Left cardiac atrium (tissue), 4 donors: ENCODE data around the gene SULT2B1. TPM values are rescaled to one million over a fixed set of nuclear protein-coding genes. Genes with fewer than 3 reads are reported as not detected.

Source experiments
- ATAC-seq, 2 donors: fragments of 200-7000 bp; cut with Tn5 transposase; one replicate each; pipeline ENCODE4 v1.9.1; 2020; ENCODE audit warnings: mild to moderate bottlenecking in 2 of 2, moderate library complexity in 2 of 2
- DNase-seq: peaks from one replicate; pipeline ENCODE4 v3.0.0-alpha.2; 2020
- intact Hi-C, 2 donors: fragments of 100-400 bp; cut with DNase I; formaldehyde crosslinking; loops; one replicate each; pipeline versions ENCODE4 v1.14.1 to v1.15.1; 2022 to 2023
- total RNA-seq, 2 donors: library from RNA; stranded (reverse); fragmentation: NEBNext Ultra II Directional; extraction: Animal tissue kit (Norgen Biotek cat#: 25700); gene quantifications; one replicate each; pipeline ENCODE4 v1.2.1, GENCODE V29; 2021
- donor health status: DM: no; HTN: yes; CAD: no.
- donor health status: DM: no; HTN: yes; CAD: no; lungs with severe emphysema.
- donor health status: DM: yes; HTN: yes; CAD: no.
- donor health status: Dilated cardiomyopathy.

Gene SULT2B1
- total RNA-seq, 2 donors from 2014 or later, result 0.39 to 0.71 TPM

DNA sequence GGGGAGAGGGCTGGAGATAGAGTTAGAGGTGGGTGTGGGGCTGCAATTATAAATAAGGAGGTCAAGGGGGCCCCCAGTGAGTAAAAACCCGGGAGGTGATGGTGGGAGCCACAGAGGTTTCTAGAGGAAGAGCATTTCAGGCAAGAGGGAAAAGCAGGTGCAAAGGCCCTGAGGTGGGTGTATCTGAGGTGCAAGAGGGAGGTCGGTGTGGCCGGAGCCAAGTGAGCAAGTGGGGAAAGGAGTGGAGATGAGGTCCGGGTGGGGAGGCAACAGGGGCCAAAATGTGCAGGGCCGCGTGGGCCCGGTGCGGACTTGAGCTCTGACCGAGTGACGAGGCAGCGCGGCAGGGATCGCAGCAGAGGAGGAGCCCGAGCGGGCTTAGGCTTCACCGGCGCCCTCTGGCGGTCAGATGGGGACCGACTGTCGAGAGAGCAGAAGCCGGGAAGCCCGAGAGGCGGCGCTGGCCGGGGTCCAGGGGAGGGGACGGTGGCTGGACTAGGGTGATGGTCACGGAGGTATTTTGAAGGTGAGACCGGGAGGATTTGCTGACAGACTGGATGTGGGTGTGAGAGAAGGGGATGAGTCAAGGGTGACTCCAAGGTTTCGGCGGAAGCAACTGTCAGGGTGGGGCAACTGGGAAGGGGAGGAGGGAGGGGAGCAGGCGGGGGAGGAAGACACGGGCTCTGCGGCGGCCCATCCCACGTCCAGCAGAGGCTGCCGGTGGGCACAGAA is 36.9 kb downstream of the SULT2B1 start:
- DNase-seq (peak; percentile 95), ATAC-seq (peak; percentile 83 to 91)
- intact Hi-C loops, result loop anchor here (5.0 to 10.0 kb wide), 3 partner anchors 102 to 324 kb away; partner anchors contain the start of gene EMP3 (in 1 of the 2)

DNA sequence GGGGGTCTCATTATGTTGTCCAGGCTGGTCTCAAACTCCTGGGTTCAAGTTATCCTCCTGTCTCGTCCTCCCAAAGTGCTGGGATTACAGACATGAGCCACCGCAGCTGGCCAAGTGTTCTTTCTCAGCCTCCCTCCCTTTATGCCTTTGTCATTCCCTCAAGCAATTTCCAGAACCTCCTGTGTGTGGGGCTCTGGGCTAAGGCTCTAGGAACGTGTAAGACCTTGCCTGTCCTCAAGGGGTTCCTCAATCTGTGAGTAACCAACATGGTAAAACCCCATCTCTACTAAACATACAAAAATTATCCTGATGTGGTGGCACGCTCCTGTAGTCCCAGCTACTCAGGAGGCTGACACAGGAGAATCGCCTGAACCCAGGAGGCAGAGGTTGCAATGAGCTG is 39.0 kb downstream of the SULT2B1 start:
- ATAC-seq (no peak), DNase-seq (no peak)
- intact Hi-C loops, result no loop called here

DNA sequence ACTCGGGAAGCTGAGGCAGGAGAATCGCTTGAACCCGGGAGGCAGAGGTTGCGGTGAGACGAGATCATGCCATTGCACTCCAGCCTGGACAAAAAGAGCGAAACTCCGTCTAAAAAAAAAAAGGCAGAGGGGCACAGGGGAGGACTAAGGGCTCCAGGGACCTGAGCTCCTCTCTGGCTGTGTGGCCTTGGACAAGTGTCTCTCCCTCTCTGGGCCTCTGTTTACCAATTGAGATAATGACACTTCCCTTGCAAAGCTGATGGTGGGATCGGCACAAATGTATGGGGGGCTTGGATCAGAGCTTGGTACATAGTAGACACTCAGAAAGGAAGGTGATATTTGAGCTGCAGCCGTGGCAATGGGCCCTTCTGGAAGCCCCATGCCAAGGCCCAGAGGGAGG is 43.2 kb downstream of the SULT2B1 start:
- DNase-seq (no peak), ATAC-seq (no peak)
- intact Hi-C loops, result no loop called here

DNA sequence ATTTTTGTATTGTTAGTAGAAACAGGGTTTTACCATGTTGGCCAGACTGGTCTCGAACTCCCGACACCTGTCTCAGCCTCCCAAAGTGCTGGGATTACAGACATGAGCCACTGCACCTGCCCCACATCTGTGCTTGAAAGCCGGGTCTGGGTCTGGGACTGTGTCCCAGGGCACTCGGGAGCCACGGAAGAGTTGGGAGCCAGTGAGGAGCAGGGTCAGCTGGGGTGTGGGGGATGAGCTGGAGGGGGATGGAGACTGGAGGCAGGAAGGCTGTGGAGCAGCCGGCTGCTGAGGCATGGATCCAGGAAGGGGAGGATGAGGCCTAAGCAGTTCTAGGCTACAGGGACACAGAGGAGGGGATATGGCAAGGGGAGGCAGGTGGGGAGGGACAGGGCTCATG is 43.9 kb downstream of the SULT2B1 start:
- intact Hi-C loops, result no loop called here
- no peak for ATAC-seq
- DNase-seq, result no peak

DNA sequence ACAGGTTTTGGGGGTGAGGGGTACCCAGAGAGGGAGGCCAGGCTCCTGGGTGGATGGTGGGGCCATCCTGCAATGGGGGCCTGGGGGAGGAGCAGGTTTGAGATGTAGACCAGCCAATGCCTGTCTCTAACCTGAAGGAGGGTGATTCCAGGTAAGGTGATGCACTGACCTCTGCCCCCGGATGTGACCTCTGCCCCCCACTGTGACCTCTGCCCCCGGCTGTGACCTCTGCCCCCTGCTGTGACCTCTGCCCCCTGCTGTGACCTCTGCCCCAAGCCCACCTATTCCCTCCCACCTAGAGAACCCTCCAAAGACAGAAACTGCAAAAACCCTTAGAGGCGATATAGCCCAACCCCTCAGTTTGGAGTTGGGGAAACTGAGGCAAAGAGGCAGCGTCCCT is 44.3 kb downstream of the SULT2B1 start:
- intact Hi-C loops, result no loop called here
- ATAC-seq, result no peak
- DNase-seq, result no peak

DNA sequence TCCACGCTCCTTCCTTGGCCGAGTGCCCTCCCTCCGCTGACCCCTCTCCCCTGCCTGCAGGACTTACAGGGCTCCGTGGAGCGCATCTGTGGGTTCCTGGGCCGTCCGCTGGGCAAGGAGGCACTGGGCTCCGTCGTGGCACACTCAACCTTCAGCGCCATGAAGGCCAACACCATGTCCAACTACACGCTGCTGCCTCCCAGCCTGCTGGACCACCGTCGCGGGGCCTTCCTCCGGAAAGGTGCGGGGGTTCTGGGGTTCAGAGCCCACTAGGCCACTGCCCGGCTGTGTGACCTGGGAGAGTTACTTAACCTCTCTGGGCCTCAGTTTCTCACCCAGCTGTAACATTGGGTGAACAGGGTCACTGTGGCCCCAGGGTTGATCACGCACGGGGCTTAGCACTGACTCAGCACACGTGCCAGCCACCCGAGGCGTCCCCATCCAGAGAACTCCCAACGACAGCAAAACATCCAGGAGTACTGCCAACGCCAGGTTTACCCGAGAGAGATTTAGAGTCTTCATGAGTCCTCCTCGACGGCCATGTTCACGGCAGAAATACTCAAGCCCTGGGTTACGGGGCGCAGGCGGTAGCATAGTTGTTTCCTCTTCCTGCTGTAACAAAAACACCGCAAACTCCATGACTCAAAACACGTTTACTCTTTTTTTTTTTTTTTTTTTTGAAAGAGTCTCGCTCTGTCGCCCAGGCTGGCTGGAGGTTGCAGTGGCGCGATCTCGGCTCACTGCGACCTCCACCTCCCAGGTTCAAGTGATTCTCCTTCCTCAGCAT is 44.9 kb downstream of the SULT2B1 start:
- intact Hi-C loops, result no loop called here
- ATAC-seq (no peak), DNase-seq (no peak)

DNA sequence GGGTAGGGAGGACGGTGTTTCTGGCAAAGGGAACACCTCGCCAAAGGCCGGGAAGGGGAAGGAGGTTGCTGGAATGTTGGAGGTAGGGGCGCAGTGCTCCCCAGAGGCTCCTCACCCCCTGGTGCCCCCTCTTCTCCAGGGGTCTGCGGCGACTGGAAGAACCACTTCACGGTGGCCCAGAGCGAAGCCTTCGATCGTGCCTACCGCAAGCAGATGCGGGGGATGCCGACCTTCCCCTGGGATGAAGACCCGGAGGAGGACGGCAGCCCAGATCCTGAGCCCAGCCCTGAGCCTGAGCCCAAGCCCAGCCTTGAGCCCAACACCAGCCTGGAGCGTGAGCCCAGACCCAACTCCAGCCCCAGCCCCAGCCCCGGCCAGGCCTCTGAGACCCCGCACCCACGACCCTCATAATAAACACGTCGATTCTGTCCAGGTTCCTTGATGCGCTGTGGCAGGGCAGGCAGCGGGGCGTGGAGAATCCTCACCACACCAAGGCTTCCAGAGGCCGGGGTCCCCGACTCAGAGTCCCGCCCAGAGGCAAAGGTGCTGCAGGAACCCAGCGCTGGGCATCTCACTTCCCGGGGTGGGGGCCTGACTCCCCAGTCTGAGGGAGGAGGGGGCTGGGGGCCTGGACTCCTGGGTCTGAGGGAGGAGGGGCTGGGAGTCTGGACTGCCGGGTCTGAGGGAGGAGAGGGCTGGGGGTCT is 47.2 kb downstream of the SULT2B1 start:
- ATAC-seq (no peak), DNase-seq (no peak)
- intact Hi-C loops, result no loop called here

DNA sequence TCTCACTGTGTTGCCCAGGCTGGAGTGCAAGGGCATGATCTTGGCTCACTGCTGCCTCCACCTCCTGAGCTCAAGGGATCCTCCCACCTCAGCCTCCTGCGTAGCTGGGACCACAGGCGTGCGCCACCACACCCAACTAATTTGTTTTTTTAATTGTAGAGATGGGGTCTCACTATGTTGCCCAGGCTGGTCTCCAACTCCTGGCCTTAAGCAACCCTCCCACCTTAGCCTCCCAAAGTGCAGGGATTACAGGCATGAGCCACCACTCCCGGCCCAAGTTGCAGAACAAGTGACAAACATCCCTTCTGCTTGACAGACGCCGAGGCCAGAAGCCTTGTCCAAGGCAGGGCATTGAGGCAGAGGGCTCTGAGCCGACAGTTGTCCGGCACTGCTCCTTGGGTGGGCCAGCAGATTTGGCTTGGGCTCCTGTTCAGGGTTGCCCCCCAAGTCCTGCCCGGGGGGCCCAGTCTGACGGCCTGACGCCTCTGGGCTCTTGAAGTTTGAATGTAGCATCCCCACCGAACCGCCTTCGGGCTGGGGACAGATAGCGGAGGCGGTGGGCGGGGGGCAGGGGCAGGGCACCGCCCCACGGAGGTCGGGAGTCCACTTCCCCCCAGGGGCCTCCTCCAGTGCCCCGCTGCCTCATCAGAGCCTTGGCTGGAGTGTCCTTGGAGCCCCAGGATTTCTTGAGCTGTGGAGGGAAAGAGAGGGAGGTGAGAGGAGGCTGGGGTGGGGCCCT is 48.9 kb downstream of the SULT2B1 start:
- intact Hi-C loops, result no loop called here
- DNase-seq (no peak), ATAC-seq (no peak)

DNA sequence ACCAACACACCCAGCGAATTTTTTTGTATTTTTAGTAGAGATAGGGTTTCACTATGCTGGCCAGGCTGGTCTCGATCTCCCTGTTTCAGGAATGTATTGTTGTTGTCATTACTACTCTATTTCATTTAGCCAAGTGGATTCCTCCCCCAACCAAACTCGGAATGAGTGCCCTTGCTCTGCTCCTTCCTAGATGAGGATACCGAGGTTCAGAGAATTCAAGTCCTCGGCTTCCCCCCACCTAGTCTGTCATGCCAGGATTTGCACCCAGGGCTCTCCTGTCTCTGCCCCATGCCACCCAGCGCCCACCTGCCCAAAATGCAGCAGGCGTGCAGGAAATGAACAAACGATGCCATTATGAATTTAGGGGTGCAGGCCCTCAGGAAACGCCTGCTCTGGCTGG is 51.0 kb downstream of the SULT2B1 start:
- intact Hi-C loops, result no loop called here
- ATAC-seq, result no peak

DNA sequence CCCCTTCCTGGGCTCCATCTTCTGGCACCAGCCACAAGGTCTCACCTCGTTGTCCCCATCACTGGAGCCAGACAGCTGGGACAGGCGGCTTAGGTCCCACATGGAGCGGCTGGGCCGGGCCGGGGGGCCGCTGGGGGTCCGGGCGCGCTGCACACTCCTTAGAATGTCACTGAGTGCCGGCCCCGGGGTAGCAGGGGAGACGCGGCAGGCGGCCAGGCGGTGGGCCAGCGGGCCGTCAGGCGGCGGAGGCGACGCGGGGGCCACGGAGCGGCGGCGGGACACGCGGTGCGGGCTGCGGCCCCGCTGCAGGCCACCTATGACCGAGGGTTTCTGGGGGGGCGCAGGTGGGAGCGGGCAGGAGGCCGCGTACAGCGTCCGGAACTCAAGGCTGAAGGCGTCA is 51.5 kb downstream of the SULT2B1 start:
- DNase-seq, result no peak
- no peak for ATAC-seq
- intact Hi-C loops, result no loop called here

More for the DNA sequence above, 51.0 kb downstream of the SULT2B1 start:
- DNase-seq, result no peak

DNA sequence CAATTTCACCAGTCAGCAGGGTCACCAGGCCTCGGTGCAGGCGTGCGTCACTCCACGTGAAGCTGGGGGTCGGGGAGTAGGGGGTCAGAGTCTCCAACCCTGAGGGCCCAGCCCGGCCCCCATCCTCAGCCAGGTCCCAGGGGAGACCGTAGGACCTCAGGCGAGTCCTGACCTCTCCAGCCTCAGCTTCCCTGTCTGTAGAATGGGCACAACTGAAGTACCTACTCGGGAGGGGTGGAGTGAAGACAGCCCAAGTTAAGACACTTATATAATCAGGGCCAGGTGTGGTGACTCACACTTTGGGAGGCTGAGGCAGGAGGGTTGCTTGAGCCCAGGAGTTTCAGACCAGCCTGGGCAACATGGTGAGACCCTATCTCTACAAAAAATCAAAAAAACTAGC is 51.9 kb downstream of the SULT2B1 start:
- ATAC-seq (no peak), DNase-seq (no peak)
- intact Hi-C loops, result no loop called here

DNA sequence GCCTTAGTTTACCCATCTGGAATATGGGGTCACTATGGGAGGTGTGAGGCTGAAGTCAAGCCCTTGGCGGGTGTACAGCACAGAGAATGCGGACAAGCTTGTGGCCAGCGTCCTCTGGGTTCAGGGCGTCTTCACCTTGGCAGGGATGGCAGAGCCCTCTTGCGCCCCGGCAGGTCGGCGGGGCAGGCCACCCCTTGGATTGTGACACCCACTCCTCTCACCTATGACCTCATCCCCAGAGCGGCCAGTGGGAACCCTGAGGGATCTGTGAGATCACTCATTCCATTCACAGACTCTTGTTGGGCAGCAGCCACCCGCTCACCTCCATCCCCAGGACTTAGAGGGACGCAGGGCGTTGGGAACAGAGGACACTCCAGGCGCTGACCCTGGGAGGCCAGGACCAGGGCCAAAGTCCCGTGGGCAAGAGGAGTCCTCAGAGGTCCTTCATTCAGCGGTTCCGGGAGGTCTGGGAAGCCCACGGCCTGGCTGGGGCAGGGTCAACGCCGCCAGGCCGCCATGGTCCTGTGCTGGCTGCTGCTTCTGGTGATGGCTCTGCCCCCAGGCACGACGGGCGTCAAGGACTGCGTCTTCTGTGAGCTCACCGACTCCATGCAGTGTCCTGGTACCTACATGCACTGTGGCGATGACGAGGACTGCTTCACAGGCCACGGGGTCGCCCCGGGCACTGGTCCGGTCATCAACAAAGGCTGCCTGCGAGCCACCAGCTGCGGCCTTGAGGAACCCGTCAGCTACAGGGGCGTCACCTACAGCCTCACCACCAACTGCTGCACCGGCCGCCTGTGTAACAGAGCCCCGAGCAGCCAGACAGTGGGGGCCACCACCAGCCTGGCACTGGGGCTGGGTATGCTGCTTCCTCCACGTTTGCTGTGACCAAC is 54.7 kb downstream of the SULT2B1 start, which contains the start of gene SPACA4:
Gene SPACA4, plus strand, starts transcription at position 280 of the 896 bp plus-strand sequence. Its CDS starts 237 bp downstream, at position 517.
- intact Hi-C loops, result no loop called here
- DNase-seq (no peak), ATAC-seq (no peak)

DNA sequence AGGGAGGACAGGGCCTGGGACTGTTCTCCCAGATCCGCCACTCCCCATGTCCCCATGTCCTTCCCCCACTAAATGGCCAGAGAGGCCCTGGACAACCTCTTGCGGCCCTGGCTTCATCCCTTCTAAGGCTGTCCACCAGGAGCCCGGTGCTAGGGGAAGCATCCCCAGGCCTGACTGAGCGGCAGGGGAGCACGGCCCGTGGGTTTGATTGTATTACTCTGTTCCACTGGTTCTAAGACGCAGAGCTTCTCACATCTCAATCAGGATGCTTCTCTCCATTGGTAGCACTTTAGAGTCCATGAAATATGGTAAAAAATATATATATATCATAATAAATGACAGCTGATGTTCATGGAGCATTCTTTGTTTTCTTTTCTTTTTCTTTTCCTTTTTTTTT is 55.4 kb downstream of the SULT2B1 start:
- DNase-seq (no peak), ATAC-seq (no peak)
- intact Hi-C loops, result no loop called here

DNA sequence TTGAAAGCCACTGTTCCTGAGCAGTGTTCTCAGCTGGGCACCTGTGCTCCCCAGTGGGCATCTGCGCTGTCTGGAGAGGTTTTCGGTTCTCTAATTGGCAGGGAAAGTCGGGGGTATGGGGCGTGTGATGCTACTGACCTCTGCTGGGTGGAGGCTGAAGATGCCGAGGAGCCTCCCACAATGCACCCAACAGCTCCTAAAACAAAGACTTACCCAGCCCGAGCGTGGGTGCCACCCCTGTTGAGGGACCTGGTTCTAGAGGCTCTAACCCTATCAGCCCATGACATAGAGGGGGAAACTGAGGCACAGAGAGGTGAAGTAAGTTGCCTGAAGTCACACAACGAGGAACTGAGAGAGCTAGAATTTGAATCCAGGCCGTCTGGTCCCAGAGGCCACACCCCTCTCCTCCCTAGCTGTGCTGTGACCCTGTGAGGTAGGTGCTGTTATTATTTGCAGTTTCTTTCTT is 56.9 kb downstream of the SULT2B1 start:
- DNase-seq (no peak), ATAC-seq (peak in 1 of 2 donors; percentile 40)
- intact Hi-C loops, result no loop called here

DNA sequence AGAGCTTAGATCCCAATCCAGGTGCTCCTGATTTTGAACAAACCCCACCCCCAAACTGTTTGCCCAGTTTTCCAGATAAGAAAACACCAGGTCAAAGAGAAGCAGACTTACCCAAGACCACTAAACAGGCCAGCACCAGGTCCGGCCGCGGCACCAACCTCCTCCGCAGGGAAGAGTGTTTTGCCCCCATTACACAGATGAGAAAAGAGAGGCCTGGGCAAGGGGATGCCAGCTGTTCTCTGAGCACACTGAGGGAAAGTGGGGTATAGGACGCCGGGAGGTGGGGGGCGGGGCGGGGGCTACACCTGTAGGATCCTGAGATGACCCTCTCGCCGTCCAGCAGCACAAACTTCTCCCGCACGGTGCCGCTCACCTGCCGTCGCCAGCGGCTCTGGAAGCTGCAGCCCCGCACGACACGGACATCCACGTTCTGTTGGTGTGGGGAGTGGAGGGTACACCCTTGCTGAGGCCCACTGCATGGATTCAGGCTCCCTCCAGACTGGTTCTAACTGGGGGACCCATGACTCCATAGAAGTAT is 57.7 kb downstream of the SULT2B1 start:
- intact Hi-C loops, result no loop called here
- ATAC-seq (no peak), DNase-seq (no peak)

DNA sequence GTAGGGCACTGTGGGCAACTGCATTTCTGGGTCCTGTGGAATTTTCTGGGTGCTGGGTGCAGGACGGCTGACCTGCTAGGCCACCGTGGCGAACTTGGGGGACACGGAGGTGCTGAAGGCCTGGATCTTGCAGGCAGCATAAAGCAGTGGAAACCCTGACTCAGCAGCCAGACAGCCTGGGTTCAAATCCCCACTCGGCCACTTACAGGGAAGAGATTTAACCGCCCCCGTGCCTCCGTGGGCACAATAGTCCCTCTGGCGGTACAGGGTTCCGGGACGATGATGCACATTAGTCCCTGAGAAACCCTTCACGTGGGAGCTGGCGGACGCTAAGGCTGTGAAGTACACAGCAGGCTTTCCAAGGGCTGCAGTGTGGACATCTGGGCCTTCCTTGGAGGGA is 59.9 kb downstream of the SULT2B1 start:
- intact Hi-C loops, result no loop called here
- no peak for DNase-seq
- ATAC-seq, result no peak

DNA sequence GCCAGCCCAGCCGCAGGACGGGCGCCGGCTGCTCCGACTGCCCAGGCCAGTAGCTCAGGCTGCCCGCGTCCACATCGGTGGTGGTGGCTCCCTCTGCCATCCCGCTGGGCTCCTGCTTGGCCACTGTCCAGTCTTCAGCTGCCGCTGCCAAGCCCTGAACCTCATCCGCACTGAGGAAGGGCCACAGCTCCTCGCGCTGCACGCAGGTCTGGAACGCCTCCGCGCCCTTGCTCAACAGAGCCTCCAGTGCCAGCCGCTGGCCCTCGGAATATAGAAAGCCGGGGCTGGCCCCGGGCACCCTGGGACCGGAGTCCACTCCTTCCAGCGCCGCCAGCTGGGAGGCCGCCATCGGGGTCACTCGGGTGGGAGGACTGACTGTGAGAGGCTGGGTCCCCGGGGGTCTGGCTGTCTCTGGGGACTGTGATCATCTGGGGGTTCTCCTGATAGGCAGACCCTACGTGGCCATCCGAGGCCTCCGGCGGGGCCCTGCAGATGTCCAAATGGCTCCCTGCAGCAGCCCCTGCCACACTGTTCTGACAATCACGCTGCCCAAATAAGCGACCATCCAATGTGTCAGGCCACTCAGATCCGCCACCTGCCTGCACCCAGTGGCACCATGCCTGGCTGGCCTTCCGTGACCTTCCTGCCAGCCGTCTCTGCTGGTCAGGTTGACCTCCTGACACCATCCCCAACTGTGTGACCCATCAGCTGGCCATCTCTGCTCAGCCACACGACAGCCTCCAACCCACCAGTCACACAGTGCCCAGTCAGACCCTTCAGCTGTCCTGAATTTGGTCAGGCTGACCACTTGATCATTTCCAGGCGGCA is 61.3 kb downstream of the SULT2B1 start:
- ATAC-seq, result peak; percentile 6 to 17
- intact Hi-C loops, result no loop called here
- DNase-seq, result no peak
